HL-60 (cell line): Measurements from ENCODE around the gene GSK3B.

Experiments used
- GABPA ChIP-seq: IDR thresholded peaks from 2 replicates; pipeline ENCODE4 v1.6.1; 2012; ENCODE audit warnings: low read depth
- POLR2AphosphoS5 ChIP-seq: IDR thresholded peaks from 2 replicates; pipeline ENCODE4 v1.6.1; 2012; ENCODE audit warnings: low read depth
- REST ChIP-seq: IDR thresholded peaks from 2 replicates; pipeline ENCODE4 v1.6.1; 2012; ENCODE audit warnings: low read depth; ENCODE audit not compliant: insufficient replicate concordance
- SPI1 ChIP-seq: IDR thresholded peaks from 2 replicates; pipeline ENCODE4 v1.6.1; 2012; ENCODE audit warnings: low read depth, mild to moderate bottlenecking, borderline replicate concordance
- TF ChIP-seq, protein P1 (sequence below): IDR thresholded peaks from one replicate; pipeline ENCODE4 v1.5.1; 2011; ENCODE audit warnings: low read length, control low read depth, inconsistent platforms; ENCODE audit not compliant: insufficient read depth

- TF ChIP-seq, protein P1, sequence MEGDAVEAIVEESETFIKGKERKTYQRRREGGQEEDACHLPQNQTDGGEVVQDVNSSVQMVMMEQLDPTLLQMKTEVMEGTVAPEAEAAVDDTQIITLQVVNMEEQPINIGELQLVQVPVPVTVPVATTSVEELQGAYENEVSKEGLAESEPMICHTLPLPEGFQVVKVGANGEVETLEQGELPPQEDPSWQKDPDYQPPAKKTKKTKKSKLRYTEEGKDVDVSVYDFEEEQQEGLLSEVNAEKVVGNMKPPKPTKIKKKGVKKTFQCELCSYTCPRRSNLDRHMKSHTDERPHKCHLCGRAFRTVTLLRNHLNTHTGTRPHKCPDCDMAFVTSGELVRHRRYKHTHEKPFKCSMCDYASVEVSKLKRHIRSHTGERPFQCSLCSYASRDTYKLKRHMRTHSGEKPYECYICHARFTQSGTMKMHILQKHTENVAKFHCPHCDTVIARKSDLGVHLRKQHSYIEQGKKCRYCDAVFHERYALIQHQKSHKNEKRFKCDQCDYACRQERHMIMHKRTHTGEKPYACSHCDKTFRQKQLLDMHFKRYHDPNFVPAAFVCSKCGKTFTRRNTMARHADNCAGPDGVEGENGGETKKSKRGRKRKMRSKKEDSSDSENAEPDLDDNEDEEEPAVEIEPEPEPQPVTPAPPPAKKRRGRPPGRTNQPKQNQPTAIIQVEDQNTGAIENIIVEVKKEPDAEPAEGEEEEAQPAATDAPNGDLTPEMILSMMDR: no peak
- TF ChIP-seq SPI1: no peak
- TF ChIP-seq POLR2AphosphoS5: no peak
- no peak for TF ChIP-seq REST
- no peak for TF ChIP-seq GABPA
These were observed 16.5 kb downstream of the GSK3B start for GRCh38 chr3:120077731-120078130.
